ENCODE results near the gene SLC30A9. TPM values are rescaled to one million over a fixed set of nuclear protein-coding genes. Genes with fewer than 3 reads are reported as not detected.

SLC30A9 gene
- total RNA-seq, 4 donors from 2014 or later: 32.4 to 45.4 (median 34.7) TPM

DNA sequence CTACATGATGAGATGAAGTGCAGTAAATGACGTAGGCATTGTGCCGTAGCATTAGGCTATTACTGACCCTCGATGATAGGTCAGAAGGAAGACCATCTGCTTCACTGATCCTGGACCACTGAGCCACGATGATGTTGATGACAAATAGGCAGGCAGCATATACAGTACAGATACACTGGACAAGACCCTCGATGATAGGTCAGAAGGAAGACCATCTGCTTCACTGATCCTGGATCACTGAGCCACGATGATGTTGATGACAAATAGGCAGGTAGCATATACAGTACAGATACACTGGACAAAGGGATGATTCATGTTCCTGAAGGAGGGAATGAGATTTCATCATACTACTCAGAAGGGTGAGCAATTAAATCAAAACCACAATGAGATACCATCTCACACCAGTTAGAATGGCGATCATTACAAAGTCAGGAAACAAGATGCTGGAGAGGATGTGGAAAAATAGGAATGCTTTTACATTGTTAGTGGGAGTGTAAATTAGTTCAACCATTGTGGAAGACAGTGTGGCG is 111.2 kb downstream of the SLC30A9 start:
- no peak for TF ChIP-seq POLR2AphosphoS5 (IDR thresholded peaks at IDR 0.05)
- no peak for TF ChIP-seq CTCF (IDR thresholded peaks at IDR 0.05)
- no peaks in the 10 kb centered on the region for H3K4me1 ChIP-seq
- H3K36me3 ChIP-seq: no peaks in the 10 kb centered on the region
- peaks cover 0 to 4% (median 0%) of the 10 kb centered on the region in 4 donors for H3K27me3 ChIP-seq
- no peaks in the 10 kb centered on the region for H3K9me3 ChIP-seq
- no peak for DNase-seq (ENCODE audit: extremely low spot score)
- intact Hi-C loops (cut with DNase I): no loop called here
- no peak overlapping the region for H3K4me3 ChIP-seq
- 85% methylated on average over 8 of the region's 8 CpGs for WGBS
- no peak overlapping the region for H3K27ac ChIP-seq (replicated peaks in 1 of 4)

DNA sequence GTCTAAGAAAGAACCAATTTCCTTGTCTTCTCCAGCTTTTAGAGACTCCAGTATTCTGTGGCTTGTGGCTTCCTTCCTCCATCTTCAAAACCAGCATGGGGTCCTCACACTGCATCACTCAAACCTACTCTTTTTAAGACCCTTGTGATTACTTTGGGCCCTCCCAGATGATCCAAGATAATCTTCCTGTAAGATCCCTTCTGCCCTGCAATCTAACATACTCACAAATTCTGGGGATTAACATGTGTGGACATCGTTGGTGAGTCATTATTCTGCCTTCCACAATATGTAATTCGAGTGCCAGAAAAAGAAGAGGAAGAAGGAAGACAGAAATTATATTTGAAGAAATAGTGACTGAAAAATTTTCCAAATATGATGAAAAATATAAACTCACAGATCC is 114.2 kb downstream of the SLC30A9 start:
- Histone ChIP-seq H3K4me1 (no peaks in the 10 kb centered on the region), H3K27me3 (peaks cover 0 to 4% (median 0%) of the 10 kb centered on the region in 4 donors), H3K9me3 (peaks cover 0 to 2% (median 0%) of the 10 kb centered on the region in 4 donors), H3K4me3 (no peak overlapping the region), H3K27ac (replicated peaks in 1 of 4) (no peak overlapping the region), H3K36me3 (no peaks in the 10 kb centered on the region)
- DNase-seq (ENCODE audit: extremely low spot score): no peak
- intact Hi-C loops (cut with DNase I): no loop called here
- WGBS: 56% methylated on average over 2 of the region's 2 CpGs
- TF ChIP-seq POLR2AphosphoS5 (IDR thresholded peaks at IDR 0.05) (no peak), EP300 (IDR thresholded peaks at IDR 0.05) (no peak), CTCF (IDR thresholded peaks at IDR 0.05) (no peak), POLR2A (IDR thresholded peaks at IDR 0.05; ENCODE audit: low read depth) (no peak)

DNA sequence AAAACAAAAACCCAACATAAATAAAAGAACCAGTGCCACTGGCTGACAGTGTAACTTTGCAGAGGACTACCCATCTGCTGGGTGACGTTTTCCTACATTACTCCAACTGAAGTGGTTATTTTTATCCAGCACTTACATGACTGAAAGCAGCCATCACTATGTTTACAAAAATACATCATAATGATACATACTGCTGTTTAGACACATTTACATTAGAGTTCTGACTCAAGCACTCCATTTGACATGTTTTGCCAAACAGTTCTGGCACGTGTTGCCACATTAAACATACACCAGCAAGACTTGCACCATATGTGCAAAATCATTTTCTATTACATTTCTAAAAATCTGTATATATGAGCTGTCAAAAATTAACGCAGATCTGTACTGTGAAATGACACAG is 122.5 kb downstream of the SLC30A9 start:
- intact Hi-C loops (cut with DNase I): no loop called here
- no peaks in the 10 kb centered on the region for H3K36me3 ChIP-seq
- TF ChIP-seq POLR2AphosphoS5 (IDR thresholded peaks at IDR 0.05) (no peak), EP300 (IDR thresholded peaks at IDR 0.05) (no peak), CTCF (IDR thresholded peaks at IDR 0.05) (no peak), POLR2A (IDR thresholded peaks at IDR 0.05; ENCODE audit: low read depth) (no peak)
- no peaks in the 10 kb centered on the region for H3K4me1 ChIP-seq
- WGBS: 26% methylated on average over 3 of the region's 3 CpGs
- peaks cover 0 to 2% (median 0%) of the 10 kb centered on the region in 4 donors for H3K9me3 ChIP-seq
- no peak overlapping the region for H3K27ac ChIP-seq (replicated peaks in 1 of 4)
- no peak for DNase-seq (ENCODE audit: extremely low spot score)
- H3K4me3 ChIP-seq: no peak overlapping the region
- peaks cover 0 to 5% (median 0%) of the 10 kb centered on the region in 4 donors for H3K27me3 ChIP-seq

GRCh38 chr4:42119886-42120285 is 129.6 kb downstream of the SLC30A9 start:
- Histone ChIP-seq H3K36me3 (no peaks in the 10 kb centered on the region), H3K27me3 (no peaks in the 10 kb centered on the region), H3K9me3 (no peaks in the 10 kb centered on the region), H3K4me1 (no peaks in the 10 kb centered on the region), H3K27ac (replicated peaks in 1 of 4) (no peak overlapping the region), H3K4me3 (no peak overlapping the region)
- 65% methylated on average over 12 of the region's 12 CpGs for WGBS
- intact Hi-C loops (cut with DNase I): no loop called here
- no peak for DNase-seq (ENCODE audit: extremely low spot score)
- no peak for TF ChIP-seq CTCF (IDR thresholded peaks at IDR 0.05)
- TF ChIP-seq POLR2AphosphoS5 (IDR thresholded peaks at IDR 0.05): no peak
- TF ChIP-seq EP300 (IDR thresholded peaks at IDR 0.05): no peak
- TF ChIP-seq POLR2A (IDR thresholded peaks at IDR 0.05; ENCODE audit: low read depth): no peak

- no peak for DNase-seq (ENCODE audit: extremely low spot score)
- no peak overlapping the region for H3K4me3 ChIP-seq
- H3K9me3 ChIP-seq: no peaks in the 10 kb centered on the region
- no peaks in the 10 kb centered on the region for H3K4me1 ChIP-seq
- H3K27me3 ChIP-seq: no peaks in the 10 kb centered on the region
- intact Hi-C loops (cut with DNase I): no loop called here
- H3K36me3 ChIP-seq: no peaks in the 10 kb centered on the region
- no peak overlapping the region for H3K27ac ChIP-seq (replicated peaks in 1 of 4)
- TF ChIP-seq POLR2AphosphoS5 (IDR thresholded peaks at IDR 0.05): no peak
- TF ChIP-seq EP300 (IDR thresholded peaks at IDR 0.05): no peak
- 95% methylated on average over 4 of the region's 4 CpGs for whole genome bisulfite sequencing
These were observed 131.9 kb downstream of the SLC30A9 start for GRCh38 chr4:42122237-42122636.

All from esophagus muscularis mucosa (tissue), 4 donors.